Calu3 (cell line): ENCODE measurements around the gene OTOF. TPM values are rescaled to one million over a fixed set of nuclear protein-coding genes. Genes with fewer than 3 reads are reported as not detected.

Experiments used
- BruUV-seq: library from RNA; stranded (reverse); fragments of 400-500 nt; replicated peaks from 2 replicates; lab custom pipeline; 2021; lab: Mats Ljungman, UMichigan
- CTCF ChIA-PET: fragments of 300-600 bp; sonication (Branson Sonifier 250); formaldehyde crosslinking; loops from one replicate; lab custom pipeline; 2022; ENCODE audit warnings: antibody characterized with exemption; lab: Charles Lee
- DNase-seq: peaks from one replicate; pipeline ENCODE4 v3.0.0; 2022
- H3K27ac Mint-ChIP-seq: one replicate; pipeline ENCODE4 v1.8.0; 2022; ENCODE audit warnings: mixed read lengths; ENCODE audit not compliant: unreplicated experiment
- H3K27me3 Mint-ChIP-seq: one replicate; pipeline ENCODE4 v1.8.0; 2022; ENCODE audit warnings: mixed read lengths; ENCODE audit not compliant: unreplicated experiment
- H3K36me3 Mint-ChIP-seq: one replicate; pipeline ENCODE4 v1.8.0; 2022; ENCODE audit warnings: mild to moderate bottlenecking, moderate library complexity, mixed read lengths; ENCODE audit not compliant: insufficient read depth, unreplicated experiment
- H3K4me1 Mint-ChIP-seq: one replicate; pipeline ENCODE4 v1.8.0; 2022; ENCODE audit warnings: mild to moderate bottlenecking, low read depth, mixed read lengths; ENCODE audit not compliant: unreplicated experiment
- H3K4me3 Mint-ChIP-seq: one replicate; pipeline ENCODE4 v1.8.0; 2022; ENCODE audit warnings: mild to moderate bottlenecking, low read depth, moderate library complexity, mixed read lengths; ENCODE audit not compliant: unreplicated experiment
- H3K9me3 Mint-ChIP-seq: one replicate; pipeline ENCODE4 v1.8.0; 2022; ENCODE audit warnings: low read depth, mixed read lengths; ENCODE audit not compliant: unreplicated experiment
- CTCF ChIP-seq: fragments of 200-600 bp; IDR thresholded peaks from one replicate; pipeline ENCODE4 v1.8.0; 2022; ENCODE audit warnings: antibody characterized with exemption; ENCODE audit not compliant: unreplicated experiment
- intact Hi-C: fragments of 100-400 bp; cut with micrococcal nuclease; formaldehyde crosslinking; loops from one replicate; pipeline ENCODE4 v1.10.0; 2022; ENCODE audit not compliant: unreplicated experiment
- total RNA-seq: library from RNA; stranded (reverse); gene quantifications from 2 replicates; pipeline ENCODE4 v1.2.3, GENCODE V29; 2022

The OTOF gene
- total RNA-seq, 1 experiment from 2014 or later = not detected

DNA sequence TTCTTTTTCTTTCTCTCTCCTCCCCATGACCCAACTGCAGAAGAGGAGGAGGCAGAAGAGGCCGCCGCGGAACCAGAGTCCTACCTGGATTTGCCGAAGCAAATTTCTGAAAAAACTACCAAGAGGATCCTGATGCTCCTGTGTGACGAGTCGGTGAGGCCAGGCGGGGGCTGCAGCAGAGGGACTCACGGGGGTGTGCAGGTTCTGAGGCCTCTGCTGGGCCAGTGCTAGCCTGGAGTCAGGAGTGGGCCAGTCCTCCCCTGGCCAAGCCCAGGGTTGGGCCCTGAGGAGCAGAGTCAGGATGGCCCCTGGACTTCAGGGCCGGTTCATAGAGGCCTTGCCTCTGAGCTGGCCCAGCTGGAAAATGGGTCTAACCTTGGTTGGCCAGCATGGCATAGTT is 29.3 kb downstream of the OTOF start:
- Mint-ChIP-seq H3K27ac (no peak overlapping the region), H3K4me1 (no peaks in the 10 kb centered on the region), H3K9me3 (no peaks in the 10 kb centered on the region), H3K4me3 (no peak overlapping the region), H3K27me3 (no peaks in the 10 kb centered on the region), H3K36me3 (no peaks in the 10 kb centered on the region)
- intact Hi-C loops = no loop called here
- no peak for DNase-seq
- CTCF ChIA-PET = interaction anchor here (0.6 kb wide), 1 partner anchor 10 kb away, joined by 3 read pairs; no protein-coding TSS in a partner anchor
- no peak for TF ChIP-seq CTCF
- BruUV-seq = no TSS peak

DNA sequence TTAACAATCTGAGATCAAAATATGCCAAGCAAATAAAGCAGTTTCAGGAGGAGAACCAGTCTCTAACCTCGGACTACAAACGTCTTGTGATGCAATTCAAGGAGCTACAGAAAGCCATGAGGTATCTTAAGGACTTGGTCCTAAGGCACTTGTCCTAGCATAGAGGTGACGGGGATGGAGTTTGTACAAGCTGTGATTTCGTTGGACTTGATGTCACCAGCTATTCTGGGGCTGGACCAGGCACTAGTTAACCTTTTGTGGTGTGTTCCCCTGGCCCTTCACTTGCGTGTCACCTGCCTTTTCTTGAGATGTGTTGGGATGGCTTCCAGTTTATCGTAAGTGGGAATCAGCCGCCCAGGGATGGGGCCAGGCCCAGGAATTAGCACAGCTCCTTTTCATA is 33.7 kb downstream of the OTOF start:
- Mint-ChIP-seq H3K27ac (no peak overlapping the region), H3K36me3 (no peaks in the 10 kb centered on the region), H3K27me3 (no peaks in the 10 kb centered on the region), H3K9me3 (no peaks in the 10 kb centered on the region), H3K4me1 (no peaks in the 10 kb centered on the region), H3K4me3 (no peak overlapping the region)
- TF ChIP-seq CTCF = no peak
- no TSS peak for BruUV-seq
- no peak for DNase-seq
- intact Hi-C loops = no loop called here
- CTCF ChIA-PET = no interaction called here

DNA sequence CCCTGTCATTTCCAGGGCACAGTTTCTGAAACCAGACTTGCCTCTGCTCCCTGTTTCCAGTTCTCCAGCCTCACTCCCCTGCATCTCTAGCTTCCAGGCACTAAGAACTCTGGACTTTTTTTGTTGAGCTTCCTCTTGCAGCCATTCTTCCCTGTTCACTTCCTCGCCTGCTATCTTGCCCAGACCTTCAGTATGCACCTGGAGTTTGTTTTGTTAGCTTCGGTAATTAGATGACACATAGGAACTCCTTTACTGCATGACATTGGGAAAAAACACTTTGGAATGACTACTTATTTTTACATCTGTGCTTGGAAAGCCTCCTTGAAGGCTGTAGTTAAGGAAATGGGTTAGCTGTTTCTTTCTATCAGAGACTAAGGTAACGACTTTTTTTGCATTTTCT is 35.2 kb downstream of the OTOF start:
- no peaks in the 10 kb centered on the region for H3K4me1 Mint-ChIP-seq
- DNase-seq = no peak
- CTCF ChIA-PET = no interaction called here

GRCh38 chr2:26442301-26442700 is 35.6 kb downstream of the OTOF start:
- TF ChIP-seq CTCF = no peak
- Mint-ChIP-seq H3K4me1 (no peaks in the 10 kb centered on the region), H3K4me3 (no peak overlapping the region), H3K36me3 (no peaks in the 10 kb centered on the region), H3K27me3 (no peaks in the 10 kb centered on the region), H3K27ac (no peak overlapping the region), H3K9me3 (no peaks in the 10 kb centered on the region)
- CTCF ChIA-PET = no interaction called here
- intact Hi-C loops = no loop called here
- BruUV-seq = no TSS peak
- DNase-seq = no peak

More for the DNA sequence above, 35.2 kb downstream of the OTOF start:
- no TSS peak for BruUV-seq
- intact Hi-C loops = no loop called here
- Mint-ChIP-seq H3K9me3 (no peaks in the 10 kb centered on the region), H3K27ac (no peak overlapping the region), H3K36me3 (no peaks in the 10 kb centered on the region), H3K27me3 (no peaks in the 10 kb centered on the region), H3K4me3 (no peak overlapping the region)
- TF ChIP-seq CTCF = no peak
